K562 (cell line): ENCODE data around the gene MRPL2. TPM values are rescaled to one million over a fixed set of nuclear protein-coding genes. Genes with fewer than 3 reads are reported as not detected.

Source experiments
- MAFF ChIP-seq: IDR thresholded peaks from 2 replicates; pipeline ENCODE4 v1.6.1; 2012; ENCODE audit warnings: low read length, improper control_type of control experiment
- MTF1 ChIP-seq: fragments of 250-450 bp; sonication (Bioruptor Pico); IDR thresholded peaks from 2 replicates; pipeline ENCODE4 v1.9.0; 2021; ENCODE audit warnings: moderate library complexity, mild to moderate bottlenecking, inconsistent platforms, borderline replicate concordance
- NRF1 ChIP-seq, 2 experiments: fragments of 450-650 bp; IDR thresholded peaks in 1 of 2; conservative IDR thresholded peaks in 1 of 2; 2 replicates each; pipeline ENCODE4 v1.6.1; 2014; ENCODE audit warnings: mild to moderate bottlenecking in 2 of 2
- TAL1 ChIP-seq: fragments of 450-650 bp; IDR thresholded peaks from 2 replicates; pipeline ENCODE4 v1.6.1; 2016; ENCODE audit warnings: mild to moderate bottlenecking
- THRB ChIP-seq: fragments of 450-650 bp; formaldehyde crosslinking; conservative IDR thresholded peaks from 2 replicates; pipeline ENCODE4 v1.4.0; 2022; ENCODE audit warnings: mild to moderate bottlenecking, missing genetic modification characterization
- ZNF57 ChIP-seq: fragments of 450-650 bp; formaldehyde crosslinking; IDR thresholded peaks from 2 replicates; pipeline ENCODE4 v1.4.0; 2020; ENCODE audit warnings: mild to moderate bottlenecking, moderate library complexity
- ZNF639 ChIP-seq, 2 experiments: fragments of 200-800 bp in 1 of 2; sonication (Bioruptor generic) in 1 of 2; sonication (generic) in 1 of 2; formaldehyde crosslinking in 1 of 2; IDR thresholded peaks in 1 of 2; conservative IDR thresholded peaks in 1 of 2; 2 replicates each; pipeline versions ENCODE4 v1.5.0 to v1.6.1; 2016 to 2020; ENCODE audit warnings: missing compliant biosample characterization in 1 of 2, missing genetic modification characterization in 1 of 2, missing genetic modification reagents in 1 of 2
- ZZZ3 ChIP-seq: fragments of 450-650 bp; IDR thresholded peaks from 2 replicates; pipeline ENCODE4 v1.6.1; 2016; ENCODE audit warnings: antibody characterized with exemption, mild to moderate bottlenecking, moderate library complexity
- polyA plus RNA-seq, 8 experiments: library from polyadenylated mRNA; depleted of rRNA in 4 of 8; stranded (reverse) in 5 of 8; unstranded in 3 of 8; fragments of >200 nt; fragmentation: Nextera tagmentation in 2 of 8; fragmentation: Illumina TruSeq in 1 of 8; extraction: Ambion mirVana in 2 of 8; extraction: Trizol in 1 of 8; gene quantifications; 2 replicates each; pipeline versions ENCODE4 v1.2.1 to v1.2.3, GENCODE V29; 2011 to 2014; ENCODE audit warnings: inconsistent platforms in 1 of 8, missing spikeins in 1 of 8
- total RNA-seq, 7 experiments: library from RNA; depleted of rRNA in 6 of 7; stranded (reverse); fragments of >200 nt in 6 of 7; fragmentation: Illumina TruSeq in 2 of 7; extraction: Trizol in 2 of 7; gene quantifications; 2 replicates each; pipeline versions ENCODE4 v1.2.1 to v1.2.3, GENCODE V29; 2011 to 2021; ENCODE audit warnings: low replicate concordance in 1 of 7

MRPL2 gene
- total and polyA plus RNA-seq, 9 of the 15 experiments (the other 6 are each of a cell fraction or from before 2014, with no cell fraction given) = 63.1 to 262 (median 121) TPM

GRCh38 chr6:43077981-43078511, 18.8 kb upstream of the MRPL2 start (continued):
- TF ChIP-seq ZNF639 (CRISPR knock-in tag; conservative IDR thresholded peaks at IDR 0.05 in 1 of 2, IDR thresholded peaks at IDR 0.05 in 1 of 2) = no peak
- TF ChIP-seq ZZZ3 = no peak
- no peak for TF ChIP-seq ZNF57 (CRISPR knock-in tag)
- no peak for TF ChIP-seq THRB (CRISPR knock-in tag)
- TF ChIP-seq NRF1 (conservative IDR thresholded peaks at IDR 0.05 in 1 of 2, IDR thresholded peaks at IDR 0.05 in 1 of 2) = no peak
- TF ChIP-seq MAFF = no peak
- TF ChIP-seq TAL1 = no peak
- no peak for TF ChIP-seq MTF1
